ENCODE results near the gene ME3. TPM values are rescaled to one million over a fixed set of nuclear protein-coding genes. Genes with fewer than 3 reads are reported as not detected.
"Not testable (repeated sequence)": the region's sequence is repeated elsewhere in the genome, so short reads cannot be mapped to it uniquely, and the experiment has no call there.

ME3 gene
- total RNA-seq, 4 donors from 2014 or later: 15.9 to 94.9 (median 51.3) TPM

- no peak for DNase-seq
- Histone ChIP-seq H3K36me3 (no peaks in the 10 kb centered on the region), H3K4me3 (no peak overlapping the region), H3K27ac (no peak overlapping the region), H3K4me1 (no peaks in the 10 kb centered on the region), H3K9me3 (no peaks in the 10 kb centered on the region), H3K27me3 (no peaks in the 10 kb centered on the region)
- TF ChIP-seq POLR2A (IDR thresholded peaks at IDR 0.05): no peak
- no peak for TF ChIP-seq CTCF (IDR thresholded peaks at IDR 0.05)
Observed at GRCh38 chr11:86418106-86418505, 254.3 kb downstream of the ME3 start.

- H3K27me3 ChIP-seq, H3K36me3 ChIP-seq, DNase-seq, H3K4me3 ChIP-seq, H3K9me3 ChIP-seq, H3K4me1 ChIP-seq, H3K27ac ChIP-seq: not testable (repeated sequence)
Observed at GRCh38 chr11:86416951-86417350, 255.5 kb downstream of the ME3 start.

GRCh38 chr11:86416494-86416893, 255.9 kb downstream of the ME3 start:
- no peaks in the 10 kb centered on the region for H3K9me3 ChIP-seq

DNA sequence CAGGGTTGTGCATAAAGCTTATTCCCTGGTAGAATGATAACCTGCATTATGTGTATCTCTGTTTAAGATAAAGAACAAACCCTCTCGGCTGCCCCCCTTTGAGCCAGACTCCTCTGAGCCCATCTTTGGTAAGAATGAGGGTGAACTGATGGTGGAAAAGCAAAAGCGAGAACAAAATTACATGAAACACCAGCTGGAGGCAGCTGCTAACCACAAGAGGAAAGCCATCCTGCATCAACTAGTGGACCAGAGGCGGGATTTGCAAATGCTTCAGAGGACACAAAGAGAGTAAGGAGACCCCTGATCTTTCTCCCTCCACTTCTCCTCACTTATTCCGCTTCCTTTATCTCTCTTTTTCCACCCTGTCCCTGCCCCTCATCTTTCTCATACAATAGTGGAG, 257.4 kb downstream of the ME3 start:
- H3K27ac ChIP-seq: no peak overlapping the region
- no peaks in the 10 kb centered on the region for H3K4me1 ChIP-seq
- H3K27me3 ChIP-seq: no peaks in the 10 kb centered on the region
- H3K36me3 ChIP-seq: no peaks in the 10 kb centered on the region
- no peak for DNase-seq
- TF ChIP-seq POLR2A (IDR thresholded peaks at IDR 0.05) (no peak), CTCF (IDR thresholded peaks at IDR 0.05) (no peak)
- H3K4me3 ChIP-seq: no peak overlapping the region
- no peaks in the 10 kb centered on the region for H3K9me3 ChIP-seq

More at GRCh38 chr11:86416494-86416893, 255.9 kb downstream of the ME3 start:
- no peaks in the 10 kb centered on the region for H3K4me1 ChIP-seq
- no peak for DNase-seq
- no peaks in the 10 kb centered on the region for H3K36me3 ChIP-seq
- H3K27me3 ChIP-seq: no peaks in the 10 kb centered on the region
- H3K4me3 ChIP-seq: no peak overlapping the region
- TF ChIP-seq CTCF (IDR thresholded peaks at IDR 0.05): no peak
- no peak for TF ChIP-seq POLR2A (IDR thresholded peaks at IDR 0.05)
- H3K27ac ChIP-seq: no peak overlapping the region

- Histone ChIP-seq H3K27me3 (no peaks in the 10 kb centered on the region), H3K4me1 (no peaks in the 10 kb centered on the region), H3K36me3 (no peaks in the 10 kb centered on the region), H3K27ac (no peak overlapping the region), H3K9me3 (no peaks in the 10 kb centered on the region), H3K4me3 (no peak overlapping the region)
- TF ChIP-seq CTCF (IDR thresholded peaks at IDR 0.05) (no peak), POLR2A (IDR thresholded peaks at IDR 0.05) (no peak)
- DNase-seq: no peak
Observed at GRCh38 chr11:86414032-86414431, 258.4 kb downstream of the ME3 start.

DNA sequence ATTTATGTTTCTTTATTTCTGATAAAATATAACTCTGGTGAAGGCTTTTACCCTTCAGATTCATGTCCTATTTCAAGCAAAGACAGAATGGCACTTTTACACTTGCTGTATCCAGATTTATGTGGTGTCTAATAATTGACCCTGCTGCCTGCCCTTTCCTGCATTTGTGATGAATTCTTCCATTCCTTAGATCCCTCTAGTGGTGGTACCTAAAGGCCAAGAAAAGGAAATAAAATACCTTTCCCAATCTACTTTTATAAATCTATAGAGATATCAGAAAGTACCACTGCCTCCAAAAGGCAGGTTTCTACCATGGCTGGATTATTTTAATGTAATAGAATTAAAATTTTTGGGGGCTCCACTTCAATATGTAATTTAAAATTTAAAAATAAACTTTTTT, 263.6 kb downstream of the ME3 start:
- H3K36me3 ChIP-seq: no peaks in the 10 kb centered on the region
- H3K9me3 ChIP-seq: no peaks in the 10 kb centered on the region
- no peak for TF ChIP-seq POLR2A (IDR thresholded peaks at IDR 0.05)
- no peak for TF ChIP-seq CTCF (IDR thresholded peaks at IDR 0.05)
- H3K4me3 ChIP-seq: no peak overlapping the region
- H3K27ac ChIP-seq: no peak overlapping the region
- no peak for DNase-seq
- H3K27me3 ChIP-seq: no peaks in the 10 kb centered on the region
- no peaks in the 10 kb centered on the region for H3K4me1 ChIP-seq

Data from Peyer's patch (tissue), 4 donors.